Stimulated activated CD8-positive, alpha-beta memory T cell treated with anti-CD3 and anti-CD28 coated beads, Interleukin-15, amount 100 ng/mL, for 4 hours (primary cell): ENCODE results near the gene RECK.
"Not testable (repeated sequence)": the region's sequence is repeated elsewhere in the genome, so short reads cannot be mapped to it uniquely, and the experiment has no call there.

ENCODE experiments used
- DNase-seq, 2 donors: peaks; one replicate each; pipeline ENCODE4 v3.0.0-alpha.2; 2020; ENCODE audit warnings: low read depth in 2 of 2

Gene RECK

DNA sequence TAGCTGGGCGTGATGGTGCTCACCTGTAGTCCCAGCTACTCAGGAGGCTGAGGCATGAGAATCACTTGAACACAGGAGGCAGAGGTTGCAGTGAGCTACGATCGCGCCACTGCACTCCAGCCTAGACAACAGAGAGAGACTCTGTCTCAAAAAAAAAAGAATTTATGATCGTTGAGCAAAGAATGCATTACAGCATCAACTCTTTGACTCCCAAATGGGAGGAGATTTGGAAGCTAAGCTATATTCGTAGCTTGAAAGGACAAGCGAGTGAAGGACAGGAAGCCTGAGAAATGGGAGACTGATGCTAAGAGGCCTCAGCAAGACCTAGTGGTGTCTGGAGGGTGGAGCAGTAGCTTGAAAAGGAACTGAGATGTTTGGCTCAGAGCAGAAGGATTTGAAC is 122.2 kb downstream of the RECK start:
- no peak for DNase-seq

GRCh38 chr9:36159509-36159908 is 122.8 kb downstream of the RECK start:
- not testable (repeated sequence) for DNase-seq

DNA sequence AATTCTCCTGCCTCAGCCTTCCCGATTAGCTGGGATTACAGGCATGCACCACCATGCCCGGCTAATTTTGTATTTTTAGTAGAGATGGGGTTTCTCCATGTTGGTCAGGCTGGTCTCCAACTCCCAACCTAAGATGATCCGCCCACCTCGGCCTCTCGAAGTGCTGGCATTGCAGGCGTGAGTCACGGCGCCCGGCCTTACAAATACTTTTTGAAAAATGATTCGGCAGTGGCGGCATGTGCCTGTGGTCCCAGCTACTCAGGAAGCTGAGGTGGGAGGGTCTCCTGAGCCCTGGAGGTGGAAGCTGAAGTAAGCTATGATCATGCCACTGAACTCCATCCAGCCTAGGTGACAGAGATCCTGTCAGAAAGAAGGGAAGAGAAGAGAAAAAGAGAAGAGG is 123.4 kb downstream of the RECK start:
- not testable (repeated sequence) for DNase-seq

GRCh38 chr9:36161187-36161586 is 124.5 kb downstream of the RECK start:
- no peak for DNase-seq

DNA sequence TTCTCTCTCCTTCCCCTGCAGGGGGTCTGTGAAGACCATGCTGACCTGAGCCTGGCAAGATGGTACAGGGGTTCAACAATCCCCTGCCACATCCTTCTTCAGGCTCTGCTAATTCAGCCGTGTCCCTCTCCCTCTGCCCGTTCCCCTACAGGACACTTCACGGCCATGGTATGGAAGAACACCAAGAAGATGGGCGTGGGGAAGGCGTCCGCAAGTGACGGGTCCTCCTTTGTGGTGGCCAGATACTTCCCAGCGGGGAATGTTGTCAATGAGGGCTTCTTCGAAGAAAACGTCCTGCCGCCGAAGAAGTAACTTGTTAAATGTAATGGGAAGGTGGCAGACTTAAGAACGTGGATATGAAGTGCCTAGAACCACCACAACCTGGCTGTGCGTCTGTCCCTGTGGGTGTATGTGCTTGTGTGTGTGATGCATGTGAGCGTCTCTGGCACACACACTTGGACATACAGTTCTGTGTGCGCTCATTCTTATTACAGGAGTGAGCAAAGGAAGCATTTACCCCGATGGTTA is 125.6 kb downstream of the RECK start:
- DNase-seq, result no peak

DNA sequence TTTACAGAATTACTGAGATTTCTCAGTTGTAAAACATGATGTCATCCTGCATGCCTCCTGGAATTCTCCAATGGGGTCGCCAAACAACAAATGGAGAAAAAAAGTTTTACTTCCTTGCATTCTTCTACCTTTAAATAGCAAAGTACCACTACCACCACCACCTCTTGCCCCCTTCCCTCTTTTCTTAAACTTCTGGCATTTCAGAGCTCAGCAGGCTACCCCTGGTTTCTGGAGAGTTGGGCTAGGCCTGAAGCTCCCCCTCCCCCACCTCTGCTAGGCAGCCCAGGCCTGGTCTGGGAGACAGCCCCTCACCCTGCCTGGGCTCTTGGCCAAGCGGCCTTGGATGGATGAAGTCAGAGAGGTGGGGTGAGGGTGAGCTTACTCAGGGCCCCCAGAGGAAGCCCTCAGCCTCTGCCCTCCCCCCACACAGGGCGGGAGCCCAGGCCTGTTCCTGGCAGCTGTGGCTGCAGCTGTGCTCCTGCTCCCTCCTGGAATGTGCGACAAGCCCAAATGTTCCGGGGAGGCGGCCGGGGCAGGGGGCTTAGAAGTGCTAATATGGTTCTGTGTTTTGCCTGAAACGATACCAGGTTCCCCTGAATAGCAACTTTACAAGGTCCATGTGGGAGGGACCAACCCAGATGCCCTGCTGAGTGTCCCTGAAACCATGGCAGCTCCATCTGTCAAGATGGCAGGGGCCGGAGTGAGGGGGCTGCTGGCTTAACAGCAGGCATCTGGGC is 126.5 kb downstream of the RECK start:
- DNase-seq, result no peak

DNA sequence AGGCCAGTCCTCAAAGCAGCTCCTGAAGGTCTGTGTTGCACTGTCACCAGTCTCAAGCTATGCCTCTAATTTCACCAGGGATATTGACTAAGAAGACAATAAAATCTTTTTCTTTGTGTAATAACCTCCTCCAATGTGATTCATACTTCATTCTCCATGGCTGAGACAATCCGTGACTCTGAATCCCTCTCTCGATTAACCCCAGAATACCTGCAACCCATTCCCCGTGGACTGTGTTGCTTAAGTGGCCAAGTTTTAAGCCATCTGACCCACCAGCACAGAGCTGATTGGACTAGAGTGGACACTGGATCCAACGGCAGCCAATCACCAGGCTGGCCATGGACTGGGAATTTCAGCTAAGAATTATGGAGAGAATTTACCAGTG is 127.1 kb downstream of the RECK start:
- no peak for DNase-seq

GRCh38 chr9:36164372-36164771 is 127.7 kb downstream of the RECK start:
- no peak for DNase-seq

- DNase-seq, result no peak
Measured at GRCh38 chr9:36164989-36165388, 128.3 kb downstream of the RECK start.

- DNase-seq, result no peak
Measured at GRCh38 chr9:36165826-36166167, 129.1 kb downstream of the RECK start.

DNA sequence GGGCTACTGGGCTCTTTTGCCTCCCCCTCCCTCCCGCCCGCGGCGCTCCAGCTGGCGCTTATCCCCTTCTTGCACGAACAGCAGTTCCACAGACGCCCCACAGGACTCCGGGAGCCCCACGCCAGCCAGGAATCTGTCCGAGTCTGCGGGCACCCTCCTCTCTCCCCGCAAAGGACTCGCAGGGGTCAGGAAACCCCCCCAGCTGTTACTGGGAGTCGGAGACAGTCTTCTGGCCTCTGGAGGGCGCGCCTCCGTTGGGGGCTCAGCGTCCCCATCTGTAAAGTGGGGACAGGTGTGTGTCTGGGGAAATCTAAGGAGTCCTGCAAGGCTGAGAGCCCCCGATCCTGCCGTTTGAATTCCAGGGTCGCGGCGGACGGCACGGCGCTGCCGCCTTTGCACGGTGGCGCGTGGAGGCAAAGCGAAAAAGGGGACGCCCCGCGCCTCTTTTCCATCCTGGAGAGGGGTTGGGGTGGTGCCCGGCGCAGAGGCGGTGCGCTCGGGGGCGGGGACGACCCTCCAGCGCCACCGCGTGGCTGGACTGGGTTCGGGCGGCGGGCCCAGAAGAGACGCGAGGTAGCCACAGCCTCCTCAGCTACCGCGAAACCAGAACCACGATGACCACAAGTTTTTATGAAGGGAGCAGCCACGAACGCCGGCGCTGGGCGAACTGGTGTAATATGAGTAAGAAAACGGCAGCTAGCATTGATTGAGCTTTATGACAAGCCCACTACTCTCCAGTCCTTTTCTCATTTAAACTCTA is 129.6 kb downstream of the RECK start:
- peak; percentile 64 to 68 for DNase-seq

DNA sequence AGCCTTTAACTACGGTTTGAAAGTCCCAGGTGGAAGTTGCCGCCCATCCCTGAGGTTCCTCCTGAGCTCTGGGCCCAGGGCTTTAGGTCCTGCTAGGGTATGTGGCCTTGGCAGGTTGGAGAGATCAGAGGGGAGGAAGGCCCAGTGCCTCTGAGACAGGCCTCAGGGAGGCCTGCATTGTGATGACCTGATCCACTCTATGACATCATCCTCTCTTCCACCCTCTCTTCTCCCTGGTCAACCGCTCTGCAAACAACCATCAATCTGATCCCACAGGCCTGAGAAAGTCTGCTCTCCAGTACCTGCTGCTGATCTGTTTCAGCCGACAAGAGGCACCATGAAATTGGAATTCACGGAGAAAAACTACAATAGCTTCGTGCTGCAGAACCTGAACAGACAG is 132.5 kb downstream of the RECK start, which contains the start of gene CCIN:
Gene CCIN (plus strand): TSS at position 223 of the 400 bp plus-strand sequence. CDS start 115 bp downstream, at position 338.
- DNase-seq, result no peak

GRCh38 chr9:36169708-36170107 is 133.0 kb downstream of the RECK start:
- no peak for DNase-seq

- DNase-seq, result no peak
Measured at GRCh38 chr9:36170531-36170930, 133.8 kb downstream of the RECK start.

DNA sequence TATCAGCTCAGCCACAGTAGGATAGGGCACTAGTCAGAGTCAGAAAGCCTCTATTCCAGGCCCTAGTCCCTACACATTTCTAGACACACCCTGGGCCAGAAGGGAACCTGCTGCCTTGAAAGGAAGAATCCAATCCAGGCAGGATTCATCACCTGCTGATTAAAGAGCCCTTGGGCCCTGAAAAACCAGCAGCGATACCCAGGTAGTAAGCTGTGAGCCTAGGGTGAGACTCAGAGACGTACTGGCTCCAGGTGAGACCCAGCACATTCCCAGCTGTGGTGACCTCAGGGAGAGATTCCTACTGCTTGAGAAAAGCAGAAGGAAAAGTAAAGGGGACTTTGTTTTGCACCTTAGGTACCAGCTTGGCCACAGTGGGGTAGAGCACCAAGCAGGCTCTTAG is 137.1 kb downstream of the RECK start:
- DNase-seq, result no peak
